ENCODE results near the gene CYBRD1.

CYBRD1 gene

GRCh38 chr2:171602352-171602751, 80.1 kb downstream of the CYBRD1 start:
- DNase-seq (no peak), ATAC-seq (no peak)

All from stimulated activated naive CD8-positive, alpha-beta T cell treated with anti-CD3 and anti-CD28 coated beads, Interleukin-15, Interleukin-2, amounts not matched to agents 100 U/mL and 50 U/mL, for 24 hours (primary cell).